KMS-11 (cell line): ENCODE data around the gene CRYBG2.

Experiments
- H2AFZ ChIP-seq: fragments of 200-600 bp; sonication (generic); 2 replicates; pipeline ENCODE4 v1.6.1; 2016; ENCODE audit warnings: antibody characterized with exemption, mixed run types, low read depth
- H3K27ac ChIP-seq: fragments of 200-600 bp; sonication (generic); 2 replicates; pipeline ENCODE4 v1.6.1; 2016; ENCODE audit warnings: mild to moderate bottlenecking, mixed run types
- H3K27me3 ChIP-seq: fragments of 200-600 bp; sonication (generic); 2 replicates; pipeline ENCODE4 v1.6.1; 2017; ENCODE audit warnings: mild to moderate bottlenecking, low read depth, mixed run types, moderate library complexity; ENCODE audit not compliant: insufficient read depth
- H3K36me3 ChIP-seq: fragments of 200-600 bp; sonication (generic); 2 replicates; pipeline ENCODE4 v1.6.1; 2017; ENCODE audit warnings: mild to moderate bottlenecking, mixed run types; ENCODE audit not compliant: insufficient read depth
- H3K4me1 ChIP-seq: fragments of 200-600 bp; sonication (generic); 2 replicates; pipeline ENCODE4 v1.6.1; 2016; ENCODE audit warnings: mild to moderate bottlenecking, low read depth, mixed run types; ENCODE audit not compliant: poor library complexity, severe bottlenecking
- H3K4me2 ChIP-seq: fragments of 200-600 bp; sonication (generic); 2 replicates; pipeline ENCODE4 v1.7.0; 2016; ENCODE audit warnings: mild to moderate bottlenecking, mixed run types
- H3K4me3 ChIP-seq: fragments of 200-600 bp; sonication (generic); IDR thresholded peaks from 2 replicates; pipeline ENCODE4 v1.6.1; 2017; ENCODE audit warnings: low read depth, low read length, mixed read lengths; ENCODE audit not compliant: insufficient read depth
- H3K79me2 ChIP-seq: fragments of 200-600 bp; sonication (generic); 2 replicates; pipeline ENCODE4 v1.6.1; 2016; ENCODE audit warnings: low read depth, mixed run types; ENCODE audit not compliant: insufficient read depth
- H3K9ac ChIP-seq: fragments of 200-600 bp; sonication (generic); 2 replicates; pipeline ENCODE4 v1.6.1; 2016; ENCODE audit warnings: mild to moderate bottlenecking, mixed run types
- H4K20me1 ChIP-seq: fragments of 200-600 bp; sonication (generic); 2 replicates; pipeline ENCODE4 v1.6.1; 2016; ENCODE audit warnings: mild to moderate bottlenecking, mixed run types; ENCODE audit not compliant: insufficient read depth
- CTCF ChIP-seq: fragments of 200-600 bp; sonication (generic); conservative IDR thresholded peaks from 2 replicates; pipeline ENCODE4 v1.6.1; 2017; ENCODE audit warnings: low read depth, mild to moderate bottlenecking, antibody characterized with exemption, low read length, moderate library complexity, mixed read lengths

CRYBG2 gene

GRCh38 chr1:26278724-26279455 lies 75.0 kb downstream of the CRYBG2 start:
- H3K4me1 ChIP-seq = peaks cover 47% of the 10 kb centered on the region
- no peaks in the 10 kb centered on the region for H3K27me3 ChIP-seq
- peak overlapping the region; percentile 87 for H3K4me2 ChIP-seq
- no peaks in the 10 kb centered on the region; the same call in 1 of the 2 replicates for H3K36me3 ChIP-seq
- peak overlapping the region; percentile 40; the same call in 1 of the 2 replicates for H3K27ac ChIP-seq
- no peaks in the 10 kb centered on the region for H4K20me1 ChIP-seq
- no peak overlapping the region for H3K4me3 ChIP-seq
- no peak overlapping the region for H2AFZ ChIP-seq
- peak overlapping the region; percentile 59; the same call in 1 of the 2 replicates for H3K9ac ChIP-seq
- no peak for TF ChIP-seq CTCF
- no peaks in the 10 kb centered on the region; the same call in 1 of the 2 replicates for H3K79me2 ChIP-seq

GRCh38 chr1:26278303-26278702 lies 75.6 kb downstream of the CRYBG2 start:
- no peaks in the 10 kb centered on the region for H3K27me3 ChIP-seq
- no peaks in the 10 kb centered on the region; the same call in 1 of the 2 replicates for H3K36me3 ChIP-seq
- no peaks in the 10 kb centered on the region for H4K20me1 ChIP-seq
- H3K4me1 ChIP-seq = peaks cover 47% of the 10 kb centered on the region
- no peak overlapping the region for H3K9ac ChIP-seq
- H3K79me2 ChIP-seq = no peaks in the 10 kb centered on the region; the same call in 1 of the 2 replicates
- no peak overlapping the region for H3K4me2 ChIP-seq
- no peak overlapping the region for H3K4me3 ChIP-seq
- TF ChIP-seq CTCF = no peak
- no peak overlapping the region for H2AFZ ChIP-seq
- H3K27ac ChIP-seq = no peak overlapping the region

- H3K4me1 ChIP-seq = peaks cover 47% of the 10 kb centered on the region
- no peaks in the 10 kb centered on the region; the same call in 1 of the 2 replicates for H3K36me3 ChIP-seq
- no peak overlapping the region for H3K9ac ChIP-seq
- no peaks in the 10 kb centered on the region for H4K20me1 ChIP-seq
- H3K27me3 ChIP-seq = no peaks in the 10 kb centered on the region
- H3K4me3 ChIP-seq = no peak overlapping the region
- H3K4me2 ChIP-seq = no peak overlapping the region
- no peak for TF ChIP-seq CTCF
- H2AFZ ChIP-seq = no peak overlapping the region
- H3K79me2 ChIP-seq = no peaks in the 10 kb centered on the region; the same call in 1 of the 2 replicates
- H3K27ac ChIP-seq = no peak overlapping the region
These were observed 76.2 kb downstream of the CRYBG2 start for GRCh38 chr1:26277719-26278118.

- no peak overlapping the region for H2AFZ ChIP-seq
- no peak for TF ChIP-seq CTCF
- peaks cover 47% of the 10 kb centered on the region for H3K4me1 ChIP-seq
- no peak overlapping the region for H3K27ac ChIP-seq
- no peak overlapping the region for H3K9ac ChIP-seq
- H3K79me2 ChIP-seq = no peaks in the 10 kb centered on the region; the same call in 1 of the 2 replicates
- H3K4me2 ChIP-seq = no peak overlapping the region
- H4K20me1 ChIP-seq = no peaks in the 10 kb centered on the region
- no peaks in the 10 kb centered on the region; the same call in 1 of the 2 replicates for H3K36me3 ChIP-seq
- no peaks in the 10 kb centered on the region for H3K27me3 ChIP-seq
- no peak overlapping the region for H3K4me3 ChIP-seq
These were observed 76.7 kb downstream of the CRYBG2 start for GRCh38 chr1:26277261-26277661.
